ENCODE data around the gene ING3. TPM values are rescaled to one million over a fixed set of nuclear protein-coding genes. Genes with fewer than 3 reads are reported as not detected.

Gene ING3
- polyA plus RNA-seq, 1 donor (not counting 4 experiments of a cell fraction or from before 2014, with no cell fraction given) = 9.0 TPM

GRCh38 chr7:120916121-120916520 is 34.5 kb upstream of the ING3 start:
- DNase-seq (ENCODE audit: low read depth, low spot score) (no peak), FAIRE-seq (no peak)
- no peaks in the 10 kb centered on the region for H3K27me3 ChIP-seq (ENCODE audit: control insufficient read depth, extremely low read depth, insufficient read depth, low read length)
- no peak overlapping the region for H3K4me3 ChIP-seq (ENCODE audit: control insufficient read depth in 2 of 3, extremely low read depth in 1 of 3, insufficient read depth in 2 of 3, low read depth in 1 of 3, low read length in 3 of 3)
- no peak overlapping the region for H3K27ac ChIP-seq (ENCODE audit: control insufficient read depth, insufficient read depth, low read length)
- no peaks in the 10 kb centered on the region for H3K9me3 ChIP-seq (ENCODE audit: control insufficient read depth, low read depth, low read length)
- no peak overlapping the region for H2AFZ ChIP-seq (ENCODE audit: control insufficient read depth, low read length)
- no peaks in the 10 kb centered on the region for H3K79me2 ChIP-seq (ENCODE audit: control insufficient read depth, insufficient read depth, low read length)
- dilution Hi-C loops (cut with MboI; ENCODE audit: extremely low pct_ligation_motif_present, low sequenced_read_pairs) = no loop called here
- TF ChIP-seq EZH2 (IDR thresholded peaks at IDR 0.05; ENCODE audit: low read length) = no peak
- no peak for TF ChIP-seq CTCF (optimal IDR thresholded peaks at IDR 0.05 in 1 of 3, IDR thresholded peaks at IDR 0.05 in 1 of 3, conservative IDR thresholded peaks at IDR 0.05 in 1 of 3; ENCODE audit: extremely low read depth in 1 of 3, insufficient read depth in 2 of 3, low read length in 3 of 3)
- H3K9me1 ChIP-seq (ENCODE audit: control insufficient read depth, extremely low read depth, insufficient read depth, low read length) = no peaks in the 10 kb centered on the region
- H4K20me1 ChIP-seq (ENCODE audit: control insufficient read depth, extremely low read depth, insufficient read depth, low read length) = no peaks in the 10 kb centered on the region
- no peaks in the 10 kb centered on the region for H3K36me3 ChIP-seq (ENCODE audit: control insufficient read depth in 2 of 2, extremely low read depth in 1 of 2, insufficient read depth in 2 of 2, low read length in 2 of 2)
- no peaks in the 10 kb centered on the region for H3K4me1 ChIP-seq (ENCODE audit: control insufficient read depth, extremely low read depth, insufficient read depth, low read length)
- H3K4me2 ChIP-seq (ENCODE audit: control insufficient read depth, extremely low read depth, insufficient read depth, low read depth, low read length) = no peak overlapping the region
- H3K9ac ChIP-seq (ENCODE audit: control insufficient read depth, extremely low read depth, insufficient read depth, low read length) = no peak overlapping the region

GRCh38 chr7:120916538-120916937 is 34.0 kb upstream of the ING3 start:
- no peak overlapping the region for H2AFZ ChIP-seq (ENCODE audit: control insufficient read depth, low read length)
- H3K27me3 ChIP-seq (ENCODE audit: control insufficient read depth, extremely low read depth, insufficient read depth, low read length) = no peaks in the 10 kb centered on the region
- H3K4me1 ChIP-seq (ENCODE audit: control insufficient read depth, extremely low read depth, insufficient read depth, low read length) = no peaks in the 10 kb centered on the region
- TF ChIP-seq EZH2 (IDR thresholded peaks at IDR 0.05; ENCODE audit: low read length) (no peak), CTCF (optimal IDR thresholded peaks at IDR 0.05 in 1 of 3, IDR thresholded peaks at IDR 0.05 in 1 of 3, conservative IDR thresholded peaks at IDR 0.05 in 1 of 3; ENCODE audit: extremely low read depth in 1 of 3, insufficient read depth in 2 of 3, low read length in 3 of 3) (no peak)
- H3K27ac ChIP-seq (ENCODE audit: control insufficient read depth, insufficient read depth, low read length) = no peak overlapping the region
- no peaks in the 10 kb centered on the region for H3K79me2 ChIP-seq (ENCODE audit: control insufficient read depth, insufficient read depth, low read length)
- no peaks in the 10 kb centered on the region for H3K36me3 ChIP-seq (ENCODE audit: control insufficient read depth in 2 of 2, extremely low read depth in 1 of 2, insufficient read depth in 2 of 2, low read length in 2 of 2)
- DNase-seq (ENCODE audit: low read depth, low spot score) = no peak
- H3K4me3 ChIP-seq (ENCODE audit: control insufficient read depth in 2 of 3, extremely low read depth in 1 of 3, insufficient read depth in 2 of 3, low read depth in 1 of 3, low read length in 3 of 3) = no peak overlapping the region
- no peaks in the 10 kb centered on the region for H3K9me3 ChIP-seq (ENCODE audit: control insufficient read depth, low read depth, low read length)
- H3K9ac ChIP-seq (ENCODE audit: control insufficient read depth, extremely low read depth, insufficient read depth, low read length) = no peak overlapping the region
- dilution Hi-C loops (cut with MboI; ENCODE audit: extremely low pct_ligation_motif_present, low sequenced_read_pairs) = no loop called here
- no peak for FAIRE-seq
- H3K9me1 ChIP-seq (ENCODE audit: control insufficient read depth, extremely low read depth, insufficient read depth, low read length) = no peaks in the 10 kb centered on the region
- H3K4me2 ChIP-seq (ENCODE audit: control insufficient read depth, extremely low read depth, insufficient read depth, low read depth, low read length) = no peak overlapping the region
- no peaks in the 10 kb centered on the region for H4K20me1 ChIP-seq (ENCODE audit: control insufficient read depth, extremely low read depth, insufficient read depth, low read length)

Data from keratinocyte (primary cell).